Gastrocnemius medialis (tissue), 4 donors: ENCODE measurements around the gene STC2.

Experiments
- POLR2A ChIP-seq, 2 donors: fragments of 450-650 bp; IDR thresholded peaks; one replicate each; pipeline ENCODE4 v1.6.1; 2017; ENCODE audit warnings: antibody characterized with exemption in 2 of 2, mild to moderate bottlenecking in 2 of 2, moderate library complexity in 2 of 2
- TF ChIP-seq, protein P1 (sequence below), 5 experiments: fragments of 450-650 bp in 3 of 5; fragments of 200-600 bp in 2 of 5; sonication (generic) in 2 of 5; IDR thresholded peaks in 4 of 5; conservative IDR thresholded peaks in 1 of 5; 1 replicate in 4 of 5; 2 replicates in 1 of 5; pipeline ENCODE4 v1.5.1; 2016 to 2019; ENCODE audit warnings: antibody characterized with exemption in 5 of 5, mild to moderate bottlenecking in 3 of 5, moderate library complexity in 3 of 5

GRCh38 chr5:173320259-173320658, 8.0 kb downstream of the STC2 start:
- TF ChIP-seq, protein P1, sequence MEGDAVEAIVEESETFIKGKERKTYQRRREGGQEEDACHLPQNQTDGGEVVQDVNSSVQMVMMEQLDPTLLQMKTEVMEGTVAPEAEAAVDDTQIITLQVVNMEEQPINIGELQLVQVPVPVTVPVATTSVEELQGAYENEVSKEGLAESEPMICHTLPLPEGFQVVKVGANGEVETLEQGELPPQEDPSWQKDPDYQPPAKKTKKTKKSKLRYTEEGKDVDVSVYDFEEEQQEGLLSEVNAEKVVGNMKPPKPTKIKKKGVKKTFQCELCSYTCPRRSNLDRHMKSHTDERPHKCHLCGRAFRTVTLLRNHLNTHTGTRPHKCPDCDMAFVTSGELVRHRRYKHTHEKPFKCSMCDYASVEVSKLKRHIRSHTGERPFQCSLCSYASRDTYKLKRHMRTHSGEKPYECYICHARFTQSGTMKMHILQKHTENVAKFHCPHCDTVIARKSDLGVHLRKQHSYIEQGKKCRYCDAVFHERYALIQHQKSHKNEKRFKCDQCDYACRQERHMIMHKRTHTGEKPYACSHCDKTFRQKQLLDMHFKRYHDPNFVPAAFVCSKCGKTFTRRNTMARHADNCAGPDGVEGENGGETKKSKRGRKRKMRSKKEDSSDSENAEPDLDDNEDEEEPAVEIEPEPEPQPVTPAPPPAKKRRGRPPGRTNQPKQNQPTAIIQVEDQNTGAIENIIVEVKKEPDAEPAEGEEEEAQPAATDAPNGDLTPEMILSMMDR (IDR thresholded peaks at IDR 0.05 in 4 of 5, conservative IDR thresholded peaks at IDR 0.05 in 1 of 5) = no peak
- no peak for TF ChIP-seq POLR2A (IDR thresholded peaks at IDR 0.05)
